Hepatocyte (in vitro differentiated cells): ENCODE results near the gene NBPF1.
"Not testable (repeated sequence)": the region's sequence is repeated elsewhere in the genome, so short reads cannot be mapped to it uniquely, and the experiment has no call there.

Source experiments
- CTCF ChIP-seq: fragments of 200-600 bp; sonication (generic); IDR thresholded peaks from 2 replicates; pipeline ENCODE4 v1.5.1; 2016; ENCODE audit warnings: antibody characterized with exemption, mild to moderate bottlenecking; ENCODE audit not compliant: poor library complexity
- EZH2 ChIP-seq: fragments of 200-600 bp; sonication (generic); IDR thresholded peaks from 2 replicates; pipeline ENCODE4 v1.6.1; 2016; ENCODE audit warnings: antibody characterized with exemption, mild to moderate bottlenecking, borderline replicate concordance
- EZH2phosphoT487 ChIP-seq: fragments of 200-600 bp; sonication (generic); IDR thresholded peaks from one replicate; pipeline ENCODE4 v1.6.1; 2018; ENCODE audit warnings: antibody characterized with exemption, mild to moderate bottlenecking, low read depth, moderate library complexity; ENCODE audit not compliant: unreplicated experiment, severe bottlenecking

DNA sequence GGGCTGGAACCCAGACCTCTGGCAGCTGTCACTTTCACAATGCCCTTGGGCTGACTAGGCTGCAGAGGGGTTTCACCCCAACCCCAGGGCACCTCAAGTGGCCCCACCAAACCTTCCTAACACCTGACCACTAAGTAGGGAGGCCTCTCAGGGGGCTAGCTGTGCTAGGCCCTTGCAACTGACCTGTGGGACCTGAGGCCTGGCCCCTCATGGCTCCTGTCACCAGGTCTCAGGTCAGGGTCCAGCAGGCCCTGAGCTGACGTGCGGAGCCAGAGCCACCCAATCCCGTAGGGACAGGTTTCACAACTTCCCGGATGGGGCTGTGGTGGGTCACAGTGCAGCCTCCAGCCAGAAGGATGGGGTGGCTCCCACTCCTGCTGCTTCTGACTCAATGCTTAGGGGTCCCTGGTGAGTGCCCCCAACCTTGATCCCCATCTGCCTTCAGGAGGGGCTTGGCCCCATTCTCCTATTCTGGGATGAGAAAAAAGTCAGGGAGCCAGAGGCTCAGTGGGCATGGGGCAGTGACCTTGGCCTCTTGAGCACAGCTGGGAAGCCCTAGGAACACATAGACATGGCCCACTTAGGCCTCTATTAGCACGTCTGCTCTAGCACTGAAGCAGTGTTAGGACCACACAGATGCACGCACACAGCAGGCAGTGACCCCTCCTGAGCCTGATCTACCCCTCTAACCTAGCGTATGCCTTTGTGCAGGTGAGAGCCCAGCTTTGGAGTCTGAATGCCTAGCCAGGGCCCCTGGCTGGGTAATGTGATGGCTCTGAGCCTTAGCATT is 32.1 kb upstream of the NBPF1 start:
- TF ChIP-seq CTCF, EZH2, EZH2phosphoT487: not testable (repeated sequence)
